Transverse colon (tissue), 4 donors: Measurements from ENCODE around the gene SLC40A1. TPM values are rescaled to one million over a fixed set of nuclear protein-coding genes. Genes with fewer than 3 reads are reported as not detected.

ENCODE experiments used
- DNase-seq: peaks from one replicate; pipeline ENCODE4 v3.0.0-alpha.2; 2019
- H3K27ac ChIP-seq, 4 donors: fragments of 200-600 bp; sonication (generic); 2 replicates each; pipeline ENCODE4 v1.5.1; 2016 to 2018; ENCODE audit warnings: inconsistent platforms in 4 of 4
- H3K27me3 ChIP-seq: fragments of 200-600 bp; sonication (generic); 2 replicates; pipeline ENCODE4 v1.5.1; 2017; ENCODE audit warnings: inconsistent platforms
- H3K36me3 ChIP-seq, 4 donors: fragments of 200-600 bp; sonication (generic); 2 replicates each; pipeline ENCODE4 v1.5.1; 2017 to 2019; ENCODE audit warnings: inconsistent platforms in 4 of 4
- H3K4me1 ChIP-seq, 4 donors: fragments of 200-600 bp; sonication (generic); 2 replicates each; pipeline ENCODE4 v1.5.1; 2017 to 2020; ENCODE audit warnings: inconsistent platforms in 4 of 4
- H3K4me3 ChIP-seq, 4 donors: fragments of 200-600 bp; sonication (generic); 1 replicate in 1 of 4; 2 replicates in 3 of 4; pipeline versions ENCODE4 v1.5.1 to v1.6.1; 2017 to 2019; ENCODE audit warnings: inconsistent platforms in 4 of 4
- H3K9me3 ChIP-seq, 2 donors: fragments of 200-600 bp; sonication (generic); 2 replicates each; pipeline ENCODE4 v1.5.1; 2017 to 2019; ENCODE audit warnings: inconsistent platforms in 2 of 2
- CTCF ChIP-seq, 5 experiments: fragments of 200-600 bp in 3 of 5; fragments of 450-650 bp in 2 of 5; sonication (generic) in 3 of 5; IDR thresholded peaks; 1 replicate in 2 of 5; 2 replicates in 3 of 5; pipeline ENCODE4 v1.5.1; 2016 to 2017; ENCODE audit warnings: antibody characterized with exemption in 5 of 5, inconsistent platforms in 3 of 5, mild to moderate bottlenecking in 2 of 5, moderate library complexity in 1 of 5
- EP300 ChIP-seq: sonication (generic); formaldehyde crosslinking; IDR thresholded peaks from one replicate; pipeline ENCODE4 v1.6.1; 2017; ENCODE audit warnings: antibody characterized with exemption, low read depth
- POLR2A ChIP-seq: fragments of 450-650 bp; IDR thresholded peaks from one replicate; pipeline ENCODE4 v1.6.1; 2016; ENCODE audit warnings: antibody characterized with exemption, mild to moderate bottlenecking, moderate library complexity
- POLR2AphosphoS5 ChIP-seq, 3 donors: sonication (generic); formaldehyde crosslinking; IDR thresholded peaks; one replicate each; pipeline ENCODE4 v1.6.1; 2016; ENCODE audit warnings: antibody characterized with exemption in 3 of 3
- WGBS, 2 donors: methylation state at CpG; one replicate each; pipeline ENCODE4 v1.1.5; 2018; ENCODE audit warnings: low coverage in 1 of 2; 5-methylcytosine and 5-hydroxymethylcytosine counted together
- in situ Hi-C, 4 donors: fragments of 200-750 bp; cut with MboI; loops; one replicate each; pipeline versions ENCODE4 v1.15.0 to v1.15.1; 2017; ENCODE audit warnings: low sequenced_read_pairs in 3 of 4, low pct_ligation_motif_present in 1 of 4, low pct_unique_long_range_greater_than_20kb in 1 of 4
- intact Hi-C: fragments of 100-400 bp; cut with DNase I; formaldehyde crosslinking; loops from one replicate; pipeline ENCODE4 v1.15.1; 2023; ENCODE audit warnings: low total_unique reads
- total RNA-seq, 4 donors: library from RNA; depleted of rRNA; stranded (reverse); fragments of >200 nt; gene quantifications; one replicate each; pipeline ENCODE4 v1.1.0, GENCODE V29; 2016

SLC40A1 gene
- total RNA-seq, 4 donors from 2014 or later: 26.3 to 345 (median 186) TPM

GRCh38 chr2:189621781-189622180 is 41.2 kb upstream of the SLC40A1 start:
- Histone ChIP-seq H3K36me3 (no peaks in the 10 kb centered on the region), H3K9me3 (no peaks in the 10 kb centered on the region), H3K4me1 (no peaks in the 10 kb centered on the region), H3K27me3 (no peaks in the 10 kb centered on the region), H3K27ac (no peak overlapping the region), H3K4me3 (no peak overlapping the region)
- intact Hi-C loops (no loop called here), in situ Hi-C loops (no loop called here)
- DNase-seq: no peak
- TF ChIP-seq POLR2A (no peak), CTCF (IDR thresholded peaks at IDR 0.05) (no peak), POLR2AphosphoS5 (IDR thresholded peaks at IDR 0.05) (no peak), EP300 (no peak)

GRCh38 chr2:189618197-189618596 is 37.6 kb upstream of the SLC40A1 start:
- 0% methylated on average over 1 of the region's 1 CpG for WGBS, 2 donors
- TF ChIP-seq EP300 (no peak), CTCF (IDR thresholded peaks at IDR 0.05) (no peak), POLR2A (no peak), POLR2AphosphoS5 (IDR thresholded peaks at IDR 0.05) (no peak)
- Histone ChIP-seq H3K36me3 (no peaks in the 10 kb centered on the region), H3K27me3 (no peaks in the 10 kb centered on the region), H3K4me1 (no peaks in the 10 kb centered on the region), H3K27ac (no peak overlapping the region), H3K9me3 (no peaks in the 10 kb centered on the region), H3K4me3 (no peak overlapping the region)
- intact Hi-C loops: no loop called here
- no peak for DNase-seq
- in situ Hi-C loops: no loop called here

- H3K27me3 ChIP-seq: no peaks in the 10 kb centered on the region
- in situ Hi-C loops: no loop called here
- no peaks in the 10 kb centered on the region for H3K36me3 ChIP-seq
- no peak for DNase-seq
- H3K4me1 ChIP-seq: no peaks in the 10 kb centered on the region
- 91 to 93% methylated on average over 4 of the region's 4 CpGs for WGBS, 2 donors
- no peak overlapping the region for H3K4me3 ChIP-seq
- TF ChIP-seq POLR2AphosphoS5 (IDR thresholded peaks at IDR 0.05): no peak
- no peak for TF ChIP-seq EP300
- no peak for TF ChIP-seq CTCF (IDR thresholded peaks at IDR 0.05)
- no peak for TF ChIP-seq POLR2A
- no peak overlapping the region for H3K27ac ChIP-seq
- intact Hi-C loops: no loop called here
- no peaks in the 10 kb centered on the region for H3K9me3 ChIP-seq
Measured at GRCh38 chr2:189614585-189614984, 34.0 kb upstream of the SLC40A1 start.

- no peaks in the 10 kb centered on the region for H3K9me3 ChIP-seq
- in situ Hi-C loops (no loop called here), intact Hi-C loops (no loop called here)
- DNase-seq: no peak
- TF ChIP-seq CTCF (IDR thresholded peaks at IDR 0.05) (no peak), POLR2A (no peak), EP300 (no peak), POLR2AphosphoS5 (IDR thresholded peaks at IDR 0.05) (no peak)
- H3K27ac ChIP-seq: peak overlapping the region in 2 of 4 donors; percentile 14
- no peaks in the 10 kb centered on the region for H3K27me3 ChIP-seq
- H3K4me3 ChIP-seq: no peak overlapping the region
- no peaks in the 10 kb centered on the region for H3K36me3 ChIP-seq
- WGBS, 2 donors: 60 to 77% methylated on average over 2 of the region's 2 CpGs
- no peaks in the 10 kb centered on the region for H3K4me1 ChIP-seq
Measured at GRCh38 chr2:189613650-189614420, 33.2 kb upstream of the SLC40A1 start.
